Lower leg skin (tissue), 3 donors: ENCODE measurements around the gene ZNF385B.

ENCODE experiments used
- POLR2A ChIP-seq, 2 donors: fragments of 450-650 bp; IDR thresholded peaks; one replicate each; pipeline ENCODE4 v1.6.1; 2016 to 2017; ENCODE audit warnings: antibody characterized with exemption in 2 of 2, mild to moderate bottlenecking in 1 of 2, moderate library complexity in 1 of 2
- TF ChIP-seq, protein P1 (sequence below), 3 donors: fragments of 450-650 bp; IDR thresholded peaks; one replicate each; pipeline ENCODE4 v1.5.1; 2016; ENCODE audit warnings: antibody characterized with exemption in 3 of 3, mild to moderate bottlenecking in 3 of 3, moderate library complexity in 2 of 3

DNA sequence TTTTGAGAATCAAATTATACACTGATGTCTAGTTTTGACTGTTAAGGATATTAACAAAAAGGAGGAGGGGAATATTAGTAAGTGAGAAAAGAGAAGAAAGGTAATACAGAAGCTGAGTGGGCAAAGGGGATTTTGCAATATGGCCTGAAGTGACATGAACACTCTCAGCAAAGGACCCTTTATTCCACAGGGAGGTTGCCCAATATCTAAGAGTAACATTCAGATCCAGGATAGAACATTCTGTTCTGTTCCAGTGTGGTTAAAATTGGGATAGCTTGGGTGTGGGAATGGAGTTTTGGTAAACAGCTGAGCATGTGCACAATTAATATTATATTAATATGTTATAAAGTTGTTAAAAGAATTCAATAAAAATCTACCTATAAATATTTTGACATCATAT, 120.1 kb downstream of the ZNF385B start:
- no peak for TF ChIP-seq POLR2A (IDR thresholded peaks at IDR 0.05)
- TF ChIP-seq, protein P1, sequence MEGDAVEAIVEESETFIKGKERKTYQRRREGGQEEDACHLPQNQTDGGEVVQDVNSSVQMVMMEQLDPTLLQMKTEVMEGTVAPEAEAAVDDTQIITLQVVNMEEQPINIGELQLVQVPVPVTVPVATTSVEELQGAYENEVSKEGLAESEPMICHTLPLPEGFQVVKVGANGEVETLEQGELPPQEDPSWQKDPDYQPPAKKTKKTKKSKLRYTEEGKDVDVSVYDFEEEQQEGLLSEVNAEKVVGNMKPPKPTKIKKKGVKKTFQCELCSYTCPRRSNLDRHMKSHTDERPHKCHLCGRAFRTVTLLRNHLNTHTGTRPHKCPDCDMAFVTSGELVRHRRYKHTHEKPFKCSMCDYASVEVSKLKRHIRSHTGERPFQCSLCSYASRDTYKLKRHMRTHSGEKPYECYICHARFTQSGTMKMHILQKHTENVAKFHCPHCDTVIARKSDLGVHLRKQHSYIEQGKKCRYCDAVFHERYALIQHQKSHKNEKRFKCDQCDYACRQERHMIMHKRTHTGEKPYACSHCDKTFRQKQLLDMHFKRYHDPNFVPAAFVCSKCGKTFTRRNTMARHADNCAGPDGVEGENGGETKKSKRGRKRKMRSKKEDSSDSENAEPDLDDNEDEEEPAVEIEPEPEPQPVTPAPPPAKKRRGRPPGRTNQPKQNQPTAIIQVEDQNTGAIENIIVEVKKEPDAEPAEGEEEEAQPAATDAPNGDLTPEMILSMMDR (IDR thresholded peaks at IDR 0.05): no peak
